Skeletal muscle cell (primary cell): ENCODE measurements around the gene PTPRN2.

Experiments
- DNase-seq: peaks from one replicate; pipeline ENCODE4 v3.0.0-alpha.2; 2010; ENCODE audit warnings: low read depth
- H3K4me3 ChIP-seq: 2 replicates; pipeline ENCODE4 v1.5.1; 2011; ENCODE audit warnings: low read depth, mild to moderate bottlenecking, control low read depth, low read length, moderate library complexity

The PTPRN2 gene

DNA sequence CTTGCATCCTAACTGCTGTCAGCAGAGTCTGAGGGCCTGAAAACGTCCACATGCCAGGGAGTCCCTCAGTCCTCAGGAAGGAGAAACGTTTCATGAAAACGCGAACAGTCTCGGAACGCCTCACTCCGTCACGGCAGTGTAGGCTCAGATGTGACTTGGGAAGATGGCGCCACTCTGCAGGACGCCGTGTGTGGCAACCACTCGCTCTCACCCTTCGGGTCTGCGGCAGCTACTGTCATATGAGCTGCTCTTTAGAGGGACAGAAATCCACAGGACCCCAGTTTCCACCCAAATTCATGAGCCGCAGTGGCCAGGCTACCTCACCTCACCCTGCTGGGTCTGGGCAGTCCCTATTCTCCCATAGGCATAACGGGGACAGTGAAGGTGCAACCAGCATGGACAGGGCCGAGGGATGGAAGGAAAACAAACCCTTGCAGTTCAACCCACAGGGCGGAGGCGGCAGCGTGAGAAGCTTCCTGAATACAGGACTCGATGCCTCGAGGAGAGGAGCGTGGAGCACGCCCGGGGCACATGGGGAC, 812.5 kb downstream of the PTPRN2 start:
- H3K4me3 ChIP-seq, result no peak overlapping the region
- DNase-seq, result no peak

DNA sequence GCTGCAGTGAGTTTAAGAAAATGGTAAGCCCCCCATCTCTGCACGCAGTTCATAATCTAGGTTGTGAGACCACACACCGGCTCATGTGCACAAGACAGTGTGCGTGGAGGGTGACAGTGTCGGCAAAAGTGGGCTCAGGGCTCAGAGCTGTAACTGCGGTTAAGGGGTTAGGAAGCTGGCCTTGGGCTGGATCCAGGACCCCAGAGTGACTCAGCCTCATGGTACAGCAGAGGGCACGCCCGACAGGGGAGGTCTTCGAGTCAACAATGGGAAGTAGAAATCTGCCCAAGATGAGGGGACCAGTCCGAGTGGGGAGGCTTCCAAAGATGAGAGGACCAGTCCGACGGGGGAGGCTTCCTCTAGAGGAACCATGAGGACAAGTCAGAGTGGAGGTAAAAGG, 813.1 kb downstream of the PTPRN2 start:
- H3K4me3 ChIP-seq, result no peak overlapping the region
- no peak for DNase-seq

GRCh38 chr7:157773361-157773760, 814.3 kb downstream of the PTPRN2 start:
- H3K4me3 ChIP-seq, result no peak overlapping the region
- DNase-seq, result no peak

DNA sequence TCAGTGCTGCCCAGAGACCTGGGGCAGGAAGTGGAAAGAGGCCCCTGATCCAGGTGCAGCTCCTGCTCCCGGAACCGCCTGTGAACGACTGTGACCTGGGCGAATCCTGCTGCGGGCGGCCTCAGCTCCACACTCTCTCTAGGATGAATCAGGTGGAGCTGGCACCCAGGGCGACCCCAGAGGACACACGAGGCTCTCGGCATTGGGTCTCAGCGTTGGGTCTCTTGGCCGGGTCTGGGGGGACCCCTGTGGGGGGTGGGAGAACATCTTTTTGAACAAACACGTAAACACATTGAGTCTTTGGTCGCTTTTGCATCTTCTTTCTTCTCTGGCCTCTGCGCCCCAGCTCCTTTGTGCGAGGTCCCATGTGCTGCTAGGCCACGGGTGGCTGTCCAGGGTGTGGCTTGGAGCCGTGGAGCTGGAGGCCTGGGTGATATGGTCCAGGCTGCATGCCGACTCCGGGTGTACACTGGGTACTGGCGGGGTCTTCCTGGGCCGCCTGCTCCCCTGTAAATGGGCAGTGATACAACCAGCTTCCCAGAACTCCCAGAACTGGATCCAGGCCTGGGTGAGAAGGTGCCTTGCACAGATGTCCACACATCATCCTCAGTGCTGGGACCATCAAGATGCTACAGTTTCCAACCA, 815.0 kb downstream of the PTPRN2 start:
- no peak for DNase-seq
- H3K4me3 ChIP-seq, result no peak overlapping the region

DNA sequence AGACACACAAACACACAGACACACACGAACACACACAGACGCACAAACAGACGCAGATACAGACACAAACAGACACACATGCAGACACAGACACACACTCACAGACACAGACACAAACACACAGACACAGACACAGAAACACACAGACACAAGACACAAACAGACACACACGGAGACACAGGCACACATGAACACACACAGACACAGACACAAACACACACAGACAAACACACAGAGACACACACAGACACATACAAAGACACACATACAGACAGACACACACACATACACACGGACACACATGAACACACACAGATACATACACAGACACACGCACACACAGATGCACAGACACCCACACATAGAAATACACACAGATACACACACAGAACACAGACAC, 815.9 kb downstream of the PTPRN2 start:
- DNase-seq, result no peak
- H3K4me3 ChIP-seq, result no peak overlapping the region

- DNase-seq, result no peak
- H3K4me3 ChIP-seq, result no peak overlapping the region
Measured at GRCh38 chr7:157770716-157771320, 816.8 kb downstream of the PTPRN2 start.

GRCh38 chr7:157769526-157770215, 818.0 kb downstream of the PTPRN2 start:
- DNase-seq, result no peak
- no peak overlapping the region for H3K4me3 ChIP-seq

GRCh38 chr7:157769086-157769485, 818.5 kb downstream of the PTPRN2 start:
- H3K4me3 ChIP-seq, result no peak overlapping the region
- DNase-seq, result no peak

- H3K4me3 ChIP-seq, result no peak overlapping the region
- DNase-seq, result no peak
Measured at GRCh38 chr7:157768198-157768597, 819.4 kb downstream of the PTPRN2 start.

- no peak overlapping the region for H3K4me3 ChIP-seq
- no peak for DNase-seq
Measured at GRCh38 chr7:157767506-157768197, 820.0 kb downstream of the PTPRN2 start.

GRCh38 chr7:157766098-157766497, 821.5 kb downstream of the PTPRN2 start:
- no peak overlapping the region for H3K4me3 ChIP-seq
- no peak for DNase-seq

GRCh38 chr7:157764946-157765537, 822.6 kb downstream of the PTPRN2 start:
- no peak for DNase-seq
- H3K4me3 ChIP-seq, result no peak overlapping the region

- no peak for DNase-seq
- H3K4me3 ChIP-seq, result no peak overlapping the region
Measured at GRCh38 chr7:157764193-157764592, 823.4 kb downstream of the PTPRN2 start.

- DNase-seq, result no peak
Measured at GRCh38 chr7:157763279-157764000, 824.2 kb downstream of the PTPRN2 start.

DNA sequence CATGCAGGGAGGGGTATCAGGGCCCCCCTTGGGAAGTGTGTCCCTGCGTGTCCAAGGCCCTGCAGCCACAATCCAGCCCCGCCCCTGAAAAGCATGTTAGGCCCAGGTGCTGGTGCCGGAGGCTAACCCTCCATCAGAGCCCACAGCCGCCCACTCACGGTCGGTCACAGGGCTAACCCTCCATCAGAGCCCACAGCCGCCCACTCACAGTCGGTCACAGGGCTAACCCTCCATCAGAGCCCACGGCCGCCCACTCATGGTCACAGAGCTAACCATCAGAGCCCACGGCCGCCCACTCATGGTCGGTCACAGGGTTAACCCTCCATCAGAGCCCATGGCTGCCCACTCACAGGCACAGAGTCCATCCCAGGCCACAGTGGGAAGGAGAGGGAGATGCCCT, 824.8 kb downstream of the PTPRN2 start:
- no peak overlapping the region for H3K4me3 ChIP-seq
- DNase-seq, result no peak

More at GRCh38 chr7:157763279-157764000, 824.2 kb downstream of the PTPRN2 start:
- no peak overlapping the region for H3K4me3 ChIP-seq

- DNase-seq, result no peak
- no peak overlapping the region for H3K4me3 ChIP-seq
Measured at GRCh38 chr7:157760004-157760730, 827.5 kb downstream of the PTPRN2 start.

DNA sequence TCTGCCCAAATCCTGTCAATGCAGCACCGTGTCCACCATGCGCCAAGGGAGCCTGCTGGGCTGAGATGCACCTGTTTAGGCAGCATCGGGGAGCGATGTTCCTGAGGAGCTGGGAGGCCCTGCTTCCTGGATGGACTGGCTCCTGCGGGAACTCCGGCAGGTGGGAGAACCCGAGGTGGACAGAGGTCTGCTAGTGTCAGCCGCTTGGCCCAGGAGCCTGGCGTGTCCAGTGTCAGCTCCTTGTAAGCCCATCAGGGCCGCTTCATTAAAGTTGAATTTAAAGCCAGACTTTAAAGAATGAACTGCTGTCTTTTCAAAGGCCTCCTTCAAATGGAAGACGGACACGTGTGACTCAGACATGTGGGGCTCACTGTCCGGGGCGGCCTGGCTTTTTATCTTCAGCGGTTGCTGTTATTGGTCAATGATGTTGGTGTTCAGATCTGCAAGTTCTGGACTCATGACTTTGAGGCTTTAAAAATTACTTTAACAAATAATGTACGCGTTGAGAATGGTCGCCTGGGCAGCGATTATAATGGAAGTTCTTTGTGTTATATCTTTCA, 828.3 kb downstream of the PTPRN2 start:
- H3K4me3 ChIP-seq, result no peak overlapping the region
- no peak for DNase-seq
